ENCODE data around the gene MAP2K2.
"Not testable (repeated sequence)": the region's sequence is repeated elsewhere in the genome, so short reads cannot be mapped to it uniquely, and the experiment has no call there.

The MAP2K2 gene
- 70.9 to 99.7 (median 89.6) reads per million in 3 donors for total RNA-seq

DNA sequence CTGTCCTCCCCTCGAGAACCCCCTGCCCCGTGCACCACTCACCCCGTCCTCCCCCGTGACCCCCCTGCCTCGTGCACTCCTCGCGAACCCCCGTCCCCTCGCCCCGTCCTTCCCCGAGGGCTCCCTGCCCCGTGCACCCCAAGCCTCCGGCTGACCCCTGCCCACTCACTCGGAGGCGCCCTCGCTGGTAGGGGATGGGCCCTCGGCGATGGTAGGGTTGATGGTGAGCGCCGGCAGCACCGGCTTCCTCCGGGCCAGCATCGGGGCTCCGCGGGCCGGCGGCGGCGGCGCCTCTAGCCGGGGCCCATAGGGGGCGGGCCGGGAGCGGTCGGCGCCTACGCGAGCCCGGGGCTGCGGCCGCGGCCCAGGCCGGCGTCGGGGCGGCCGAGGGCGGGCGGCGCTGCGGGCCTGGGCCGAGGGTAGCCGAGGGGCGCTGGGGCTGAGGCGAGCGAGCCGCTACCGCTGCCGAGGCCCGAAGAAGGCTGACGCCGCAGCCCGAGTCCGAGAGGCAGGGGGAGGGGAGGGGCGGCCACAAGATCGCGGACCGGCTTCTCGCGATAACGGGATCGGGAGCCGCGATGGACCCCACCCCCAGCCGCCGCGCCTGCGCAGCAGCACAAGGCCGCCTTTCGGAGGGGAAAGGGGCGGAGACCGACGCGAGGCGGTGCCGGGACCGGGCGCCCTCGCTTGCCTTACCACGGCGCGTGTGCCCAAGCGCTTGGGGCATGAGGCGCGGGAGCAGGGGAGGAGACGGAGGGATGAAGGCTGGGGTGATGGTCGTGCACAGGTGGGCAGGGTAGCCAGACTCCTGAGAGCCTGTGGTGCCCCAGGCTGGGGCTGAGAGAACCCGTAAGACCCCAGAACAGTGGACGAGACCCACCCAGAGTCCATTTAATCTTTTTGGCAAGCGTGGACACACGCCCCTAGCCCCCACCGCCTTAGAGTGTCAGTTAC is at the start of gene MAP2K2:
MAP2K2 (minus strand) TSS at position 508 of the 954 bp plus-strand sequence; CDS start at position 261, 247 bp downstream.
- DNase-seq: peak; percentile 89 to 95 (median 92)

DNA sequence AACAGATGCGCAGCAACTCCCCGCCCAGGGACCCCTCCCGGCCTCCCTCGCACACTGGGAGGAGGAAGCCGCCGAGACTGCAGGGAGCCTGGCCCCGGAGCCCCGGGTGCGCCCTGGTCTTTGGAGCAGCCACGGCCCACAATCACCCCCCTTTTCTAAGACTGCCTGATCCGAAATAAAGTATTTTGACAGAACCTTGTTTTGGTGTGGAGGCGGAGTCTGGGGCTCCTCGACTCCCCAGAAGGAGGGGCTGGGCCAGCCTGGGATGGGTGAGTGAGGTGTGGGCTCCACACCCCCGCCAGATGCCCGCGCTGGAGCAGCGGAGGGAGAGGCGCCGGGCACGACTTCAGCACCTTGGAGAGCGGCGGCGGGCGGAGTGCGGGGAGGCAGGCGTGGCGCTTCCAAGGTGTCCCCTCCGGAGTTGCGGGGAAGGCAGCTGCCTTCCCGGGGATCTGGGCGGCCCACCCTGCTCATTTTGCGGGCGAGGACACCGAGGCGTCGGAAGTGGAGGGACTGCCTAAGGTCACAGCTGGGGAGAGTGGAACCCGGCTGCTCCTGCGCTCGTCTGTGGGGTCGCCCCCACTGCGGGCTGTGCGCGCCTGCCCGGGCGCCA is 49.0 kb upstream of the MAP2K2 start:
- H3K4me3 ChIP-seq (ENCODE audit: insufficient read depth, low read depth, low read length, poor library complexity, severe bottlenecking): no peak overlapping the region
- no peaks in the 10 kb centered on the region for H3K9me3 ChIP-seq (ENCODE audit: control insufficient read depth, low read length)
- H3K4me1 ChIP-seq (ENCODE audit: control insufficient read depth, insufficient read depth, low read length, poor library complexity, severe bottlenecking): peaks cover 3% of the 10 kb centered on the region
- H3K27ac ChIP-seq (ENCODE audit: insufficient read depth, low read length, poor library complexity, severe bottlenecking): no peak overlapping the region
- H3K36me3 ChIP-seq (ENCODE audit: control insufficient read depth, insufficient read depth, low read length): peaks cover 16% of the 10 kb centered on the region
- DNase-seq: peak; percentile 41 to 53 (median 44)
- no peaks in the 10 kb centered on the region for H3K27me3 ChIP-seq (replicated peaks; ENCODE audit: control insufficient read depth, insufficient read depth, low read length, poor library complexity, severe bottlenecking)

More for the DNA sequence above, at the start of gene MAP2K2:
- H3K36me3 ChIP-seq (ENCODE audit: control insufficient read depth, insufficient read depth, low read length): no peaks in the 10 kb centered on the region
- peaks cover 18% of the 10 kb centered on the region for H3K4me1 ChIP-seq (ENCODE audit: control insufficient read depth, insufficient read depth, low read length, poor library complexity, severe bottlenecking)
- no peaks in the 10 kb centered on the region for H3K27me3 ChIP-seq (replicated peaks; ENCODE audit: control insufficient read depth, insufficient read depth, low read length, poor library complexity, severe bottlenecking)
- no peaks in the 10 kb centered on the region for H3K9me3 ChIP-seq (ENCODE audit: control insufficient read depth, low read length)
- peak within 1 kb of the TSS; percentile 73 for H3K27ac ChIP-seq (ENCODE audit: insufficient read depth, low read length, poor library complexity, severe bottlenecking)
- H3K4me3 ChIP-seq (ENCODE audit: insufficient read depth, low read depth, low read length, poor library complexity, severe bottlenecking): peak within 1 kb of the TSS; percentile 73

- DNase-seq: no peak
- Histone ChIP-seq H3K36me3 (ENCODE audit: control insufficient read depth, insufficient read depth, low read length) (peaks cover 9% of the 10 kb centered on the region), H3K4me1 (ENCODE audit: control insufficient read depth, insufficient read depth, low read length, poor library complexity, severe bottlenecking) (peaks cover 3% of the 10 kb centered on the region), H3K4me3 (ENCODE audit: insufficient read depth, low read depth, low read length, poor library complexity, severe bottlenecking) (no peak overlapping the region), H3K27ac (ENCODE audit: insufficient read depth, low read length, poor library complexity, severe bottlenecking) (no peak overlapping the region), H3K27me3 (replicated peaks; ENCODE audit: control insufficient read depth, insufficient read depth, low read length, poor library complexity, severe bottlenecking) (no peaks in the 10 kb centered on the region), H3K9me3 (ENCODE audit: control insufficient read depth, low read length) (no peaks in the 10 kb centered on the region)
These were observed 47.8 kb upstream of the MAP2K2 start for GRCh38 chr19:4171676-4172075.

DNA sequence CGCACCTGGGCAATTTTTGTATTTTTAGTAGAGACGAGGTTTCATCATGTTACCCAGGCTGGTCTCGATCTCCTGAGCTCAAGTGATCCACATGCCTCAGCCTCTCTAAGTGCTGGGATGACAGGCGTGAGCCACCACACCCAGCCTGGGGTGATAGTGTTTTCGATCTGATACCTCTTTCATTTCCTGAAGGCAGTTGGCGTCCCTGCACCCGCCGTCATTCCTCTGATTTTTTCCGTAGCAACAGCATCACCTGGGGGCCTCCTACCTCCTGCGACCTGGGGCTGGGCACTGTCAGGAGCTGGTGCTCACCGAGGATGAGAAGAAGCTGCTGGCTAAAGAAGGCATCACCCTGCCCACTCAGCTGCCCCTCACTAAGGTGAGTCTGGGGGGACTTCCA is 40.3 kb upstream of the MAP2K2 start:
- no peaks in the 10 kb centered on the region for H3K27me3 ChIP-seq (replicated peaks; ENCODE audit: control insufficient read depth, insufficient read depth, low read length, poor library complexity, severe bottlenecking)
- no peak overlapping the region for H3K4me3 ChIP-seq (ENCODE audit: insufficient read depth, low read depth, low read length, poor library complexity, severe bottlenecking)
- no peaks in the 10 kb centered on the region for H3K4me1 ChIP-seq (ENCODE audit: control insufficient read depth, insufficient read depth, low read length, poor library complexity, severe bottlenecking)
- H3K9me3 ChIP-seq (ENCODE audit: control insufficient read depth, low read length): no peaks in the 10 kb centered on the region
- DNase-seq: no peak
- H3K27ac ChIP-seq (ENCODE audit: insufficient read depth, low read length, poor library complexity, severe bottlenecking): no peak overlapping the region
- no peaks in the 10 kb centered on the region for H3K36me3 ChIP-seq (ENCODE audit: control insufficient read depth, insufficient read depth, low read length)

- Histone ChIP-seq H3K27me3 (replicated peaks; ENCODE audit: control insufficient read depth, insufficient read depth, low read length, poor library complexity, severe bottlenecking) (no peaks in the 10 kb centered on the region), H3K4me3 (ENCODE audit: insufficient read depth, low read depth, low read length, poor library complexity, severe bottlenecking) (no peak overlapping the region), H3K27ac (ENCODE audit: insufficient read depth, low read length, poor library complexity, severe bottlenecking) (no peak overlapping the region), H3K9me3 (ENCODE audit: control insufficient read depth, low read length) (no peaks in the 10 kb centered on the region), H3K36me3 (ENCODE audit: control insufficient read depth, insufficient read depth, low read length) (no peaks in the 10 kb centered on the region), H3K4me1 (ENCODE audit: control insufficient read depth, insufficient read depth, low read length, poor library complexity, severe bottlenecking) (no peaks in the 10 kb centered on the region)
- DNase-seq: no peak
These were observed 37.6 kb upstream of the MAP2K2 start for GRCh38 chr19:4161415-4162077.

GRCh38 chr19:4157971-4158370 is 34.0 kb upstream of the MAP2K2 start:
- not testable (repeated sequence) for H3K27me3 ChIP-seq (replicated peaks; ENCODE audit: control insufficient read depth, insufficient read depth, low read length, poor library complexity, severe bottlenecking); H3K27ac ChIP-seq (ENCODE audit: insufficient read depth, low read length, poor library complexity, severe bottlenecking); H3K4me3 ChIP-seq (ENCODE audit: insufficient read depth, low read depth, low read length, poor library complexity, severe bottlenecking); H3K36me3 ChIP-seq (ENCODE audit: control insufficient read depth, insufficient read depth, low read length); H3K4me1 ChIP-seq (ENCODE audit: control insufficient read depth, insufficient read depth, low read length, poor library complexity, severe bottlenecking); H3K9me3 ChIP-seq (ENCODE audit: control insufficient read depth, low read length); DNase-seq

DNA sequence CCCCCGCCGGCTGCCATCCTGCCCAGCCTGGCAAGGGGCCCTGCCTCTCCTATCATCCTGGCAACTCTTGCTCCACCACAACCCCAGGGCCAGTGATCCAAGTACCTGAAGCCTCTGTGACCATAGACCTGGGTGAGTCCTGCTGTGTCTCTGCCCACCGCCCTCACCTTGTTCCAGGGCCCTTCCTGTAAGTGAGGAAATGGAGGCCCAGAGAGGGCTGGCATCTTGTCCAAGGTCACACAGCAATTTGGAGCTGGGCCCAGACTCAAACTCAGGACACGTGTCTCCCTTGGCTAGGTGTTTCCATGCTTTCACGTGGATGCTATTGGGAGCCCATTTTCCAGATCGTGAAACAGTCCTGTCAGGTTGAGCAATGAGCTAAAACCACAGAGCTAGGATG is 33.2 kb upstream of the MAP2K2 start:
- no peak overlapping the region for H3K27ac ChIP-seq (ENCODE audit: insufficient read depth, low read length, poor library complexity, severe bottlenecking)
- H3K9me3 ChIP-seq (ENCODE audit: control insufficient read depth, low read length): no peaks in the 10 kb centered on the region
- DNase-seq: no peak
- H3K36me3 ChIP-seq (ENCODE audit: control insufficient read depth, insufficient read depth, low read length): no peaks in the 10 kb centered on the region
- H3K4me1 ChIP-seq (ENCODE audit: control insufficient read depth, insufficient read depth, low read length, poor library complexity, severe bottlenecking): no peaks in the 10 kb centered on the region
- H3K27me3 ChIP-seq (replicated peaks; ENCODE audit: control insufficient read depth, insufficient read depth, low read length, poor library complexity, severe bottlenecking): no peaks in the 10 kb centered on the region
- no peak overlapping the region for H3K4me3 ChIP-seq (ENCODE audit: insufficient read depth, low read depth, low read length, poor library complexity, severe bottlenecking)

GRCh38 chr19:4154571-4155312 is 30.8 kb upstream of the MAP2K2 start:
- H3K4me1 ChIP-seq (ENCODE audit: control insufficient read depth, insufficient read depth, low read length, poor library complexity, severe bottlenecking): no peaks in the 10 kb centered on the region

GRCh38 chr19:4152241-4152998 is 28.5 kb upstream of the MAP2K2 start:
- Histone ChIP-seq H3K4me3 (ENCODE audit: insufficient read depth, low read depth, low read length, poor library complexity, severe bottlenecking) (no peak overlapping the region), H3K9me3 (ENCODE audit: control insufficient read depth, low read length) (no peaks in the 10 kb centered on the region), H3K36me3 (ENCODE audit: control insufficient read depth, insufficient read depth, low read length) (no peaks in the 10 kb centered on the region), H3K4me1 (ENCODE audit: control insufficient read depth, insufficient read depth, low read length, poor library complexity, severe bottlenecking) (no peaks in the 10 kb centered on the region), H3K27me3 (replicated peaks; ENCODE audit: control insufficient read depth, insufficient read depth, low read length, poor library complexity, severe bottlenecking) (no peaks in the 10 kb centered on the region), H3K27ac (ENCODE audit: insufficient read depth, low read length, poor library complexity, severe bottlenecking) (no peak overlapping the region)
- DNase-seq: no peak

More at GRCh38 chr19:4154571-4155312, 30.8 kb upstream of the MAP2K2 start:
- Histone ChIP-seq H3K4me3 (ENCODE audit: insufficient read depth, low read depth, low read length, poor library complexity, severe bottlenecking) (no peak overlapping the region), H3K9me3 (ENCODE audit: control insufficient read depth, low read length) (no peaks in the 10 kb centered on the region), H3K36me3 (ENCODE audit: control insufficient read depth, insufficient read depth, low read length) (no peaks in the 10 kb centered on the region), H3K27ac (ENCODE audit: insufficient read depth, low read length, poor library complexity, severe bottlenecking) (no peak overlapping the region), H3K27me3 (replicated peaks; ENCODE audit: control insufficient read depth, insufficient read depth, low read length, poor library complexity, severe bottlenecking) (no peaks in the 10 kb centered on the region)
- no peak for DNase-seq

Measured in effector memory CD4-positive, alpha-beta T cell (primary cell).